NK-92 (cell line): ENCODE results near the gene SH3GL1.

ENCODE experiments used
- DNase-seq: peaks from one replicate; lab custom pipeline; 2025; ENCODE audit not compliant: unreplicated experiment; lab: John Stamatoyannopoulos, UW

Gene SH3GL1

DNA sequence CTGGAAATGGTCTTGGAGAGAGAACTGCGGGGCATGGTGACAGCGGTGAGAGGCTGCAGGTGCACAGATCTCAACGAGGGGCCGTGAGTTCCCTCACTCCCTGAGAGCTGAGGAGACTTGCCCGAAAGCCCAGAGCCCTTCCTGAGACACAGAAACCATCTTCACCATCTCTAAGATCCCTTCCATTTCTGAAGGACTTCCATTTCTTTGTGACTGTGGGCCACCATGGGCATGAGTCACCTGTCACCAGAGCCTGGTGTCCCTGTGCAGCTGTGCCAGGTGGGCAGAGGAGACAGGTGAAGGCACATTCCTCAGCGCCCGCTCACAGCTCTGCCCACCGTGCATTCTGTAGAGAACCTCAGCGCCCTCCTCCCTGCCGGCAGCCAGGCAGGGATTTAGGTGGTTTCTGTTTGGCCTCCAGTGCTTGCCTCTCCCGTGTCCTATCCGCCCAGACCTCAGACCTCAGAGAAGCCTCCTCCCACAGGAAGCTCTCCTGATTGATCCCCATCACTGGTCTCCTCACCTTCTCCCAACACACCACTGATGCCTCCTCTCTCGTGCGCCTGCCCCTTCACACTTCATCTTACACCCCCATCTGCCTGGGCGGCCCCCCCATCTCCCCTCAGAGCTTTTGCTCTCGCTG is 24.2 kb downstream of the SH3GL1 start:
- DNase-seq = no peak

DNA sequence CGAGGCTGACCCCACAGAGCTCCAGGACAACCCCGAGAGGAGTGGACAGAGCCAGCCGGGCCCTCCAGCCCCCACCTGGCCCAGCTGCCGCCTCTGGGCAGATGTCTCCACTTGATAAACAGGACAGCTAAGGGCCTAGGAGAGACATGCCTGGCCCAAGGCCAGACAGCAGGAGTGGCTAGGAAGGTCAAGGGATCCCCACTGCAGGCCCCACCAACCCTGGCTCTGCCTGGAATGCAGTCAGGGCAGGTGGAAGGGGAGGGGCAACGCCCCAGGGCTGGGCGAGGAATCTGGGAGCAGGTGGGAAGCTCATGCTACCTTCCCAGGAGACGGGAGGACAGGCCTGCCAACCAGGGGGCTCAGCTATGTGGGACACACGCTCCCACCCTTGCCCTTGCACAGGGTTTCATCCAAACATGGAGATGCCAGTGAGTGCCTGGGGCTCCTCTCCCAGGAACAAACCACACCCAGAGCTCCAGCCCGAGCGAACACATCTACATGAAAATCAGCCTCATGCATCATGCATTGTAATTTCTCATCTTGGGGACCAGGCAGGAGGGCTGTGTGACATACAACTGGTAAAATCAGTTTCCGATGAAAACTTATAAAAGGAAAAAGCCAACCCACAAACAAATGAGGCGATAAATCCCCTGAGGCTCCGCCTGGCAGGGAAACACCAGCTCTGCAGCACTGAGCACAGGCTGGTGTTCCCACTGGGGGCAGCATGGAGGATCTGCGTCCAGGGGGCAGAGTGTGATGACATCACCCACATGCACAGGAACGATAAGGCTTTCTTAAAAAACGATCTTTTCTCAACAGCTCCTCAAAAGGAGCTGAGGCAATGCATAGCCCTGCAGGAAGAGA is 25.0 kb downstream of the SH3GL1 start:
- DNase-seq = no peak

DNA sequence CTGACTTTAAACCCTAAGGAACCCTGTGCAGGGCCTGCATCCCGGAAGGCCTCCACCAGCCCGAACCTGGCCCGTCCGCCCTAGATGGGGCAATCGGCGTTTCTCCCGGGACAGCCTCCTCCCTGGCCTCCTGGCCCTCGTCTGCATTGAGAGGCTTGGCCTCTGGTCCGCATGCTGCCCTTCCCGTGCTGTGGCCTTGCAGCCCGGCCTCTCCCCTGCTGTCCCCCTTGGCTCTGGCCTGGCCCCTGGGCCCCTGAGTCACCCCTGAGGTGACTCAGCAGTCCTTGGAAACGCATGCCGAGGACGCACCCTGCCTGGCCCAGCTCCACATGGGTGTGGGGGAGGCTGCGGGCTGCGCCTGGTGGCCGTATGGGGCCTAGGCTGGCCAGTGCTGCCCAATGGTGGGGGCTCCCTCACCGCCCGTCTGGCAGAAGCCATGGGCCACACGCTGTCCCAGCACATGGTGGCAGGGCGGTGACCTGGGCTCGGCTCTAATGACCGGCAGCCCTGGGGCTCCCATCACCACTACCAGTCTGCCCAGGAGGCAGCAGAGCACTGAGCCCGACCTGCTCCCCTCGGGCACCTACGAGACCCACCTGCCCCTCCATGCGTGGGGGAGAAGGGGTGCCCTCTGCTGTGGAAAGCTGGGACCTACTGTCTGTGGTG is 25.7 kb downstream of the SH3GL1 start:
- DNase-seq = no peak

DNA sequence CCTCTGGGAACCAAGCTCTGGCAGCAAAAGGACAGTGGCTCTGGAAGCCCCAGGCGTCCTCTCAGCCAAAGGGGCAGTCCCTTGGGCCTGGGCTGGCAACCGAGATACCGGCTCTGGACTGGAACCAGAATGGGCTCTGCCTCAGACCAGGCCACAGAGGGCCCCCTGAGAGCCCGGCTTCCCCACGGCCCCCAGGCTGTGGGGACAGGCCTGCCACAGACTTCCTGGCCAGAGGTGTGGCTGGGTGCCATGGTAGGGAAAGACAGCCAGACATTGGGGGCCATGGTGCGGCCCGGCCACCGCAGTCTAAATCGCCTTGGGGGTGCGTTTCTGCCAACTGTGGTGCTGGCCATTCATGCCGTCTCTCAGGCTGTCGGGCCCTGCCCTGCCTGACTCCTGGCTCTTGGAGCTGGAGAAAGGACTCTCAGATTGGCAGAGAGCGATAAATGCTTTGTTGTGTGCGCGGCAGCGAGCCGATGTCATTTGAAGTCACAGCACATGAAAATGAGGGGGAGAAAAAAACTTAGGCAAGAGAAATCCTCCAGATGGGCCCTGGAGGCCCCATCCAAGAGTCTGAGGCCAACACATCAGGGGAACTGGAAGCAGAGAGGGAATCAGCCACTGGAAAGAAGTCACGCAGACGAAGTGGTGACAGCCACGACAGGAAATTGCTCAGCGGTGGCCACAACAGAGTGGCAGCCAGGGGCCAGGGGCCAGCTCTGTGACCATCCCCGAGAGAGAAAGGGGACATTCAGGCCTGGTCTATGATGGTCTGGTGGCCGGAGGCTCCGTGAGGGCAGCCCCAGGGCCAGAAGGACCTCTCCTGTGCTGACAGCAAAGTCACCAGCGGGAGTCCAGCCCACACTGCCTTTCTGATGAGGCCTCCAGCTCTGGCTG is 26.5 kb downstream of the SH3GL1 start:
- no peak for DNase-seq

DNA sequence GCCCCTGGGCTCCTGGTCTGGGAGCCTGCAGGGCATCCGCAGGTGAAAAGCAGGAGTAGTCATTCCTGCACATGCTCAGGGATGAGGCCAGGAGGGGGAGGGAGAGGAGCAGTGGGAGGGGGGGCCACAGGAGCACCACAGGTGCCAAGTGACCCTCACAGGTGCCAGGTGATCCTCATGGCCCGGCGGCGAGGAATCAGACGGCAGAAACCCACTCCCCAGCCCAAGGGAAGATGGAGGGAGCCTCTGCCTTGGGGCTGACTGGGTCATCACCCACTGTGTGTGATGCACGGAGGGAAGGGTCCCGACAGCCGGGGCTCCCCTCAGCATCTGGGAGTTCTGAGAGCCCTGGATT is 27.4 kb downstream of the SH3GL1 start:
- no peak for DNase-seq

DNA sequence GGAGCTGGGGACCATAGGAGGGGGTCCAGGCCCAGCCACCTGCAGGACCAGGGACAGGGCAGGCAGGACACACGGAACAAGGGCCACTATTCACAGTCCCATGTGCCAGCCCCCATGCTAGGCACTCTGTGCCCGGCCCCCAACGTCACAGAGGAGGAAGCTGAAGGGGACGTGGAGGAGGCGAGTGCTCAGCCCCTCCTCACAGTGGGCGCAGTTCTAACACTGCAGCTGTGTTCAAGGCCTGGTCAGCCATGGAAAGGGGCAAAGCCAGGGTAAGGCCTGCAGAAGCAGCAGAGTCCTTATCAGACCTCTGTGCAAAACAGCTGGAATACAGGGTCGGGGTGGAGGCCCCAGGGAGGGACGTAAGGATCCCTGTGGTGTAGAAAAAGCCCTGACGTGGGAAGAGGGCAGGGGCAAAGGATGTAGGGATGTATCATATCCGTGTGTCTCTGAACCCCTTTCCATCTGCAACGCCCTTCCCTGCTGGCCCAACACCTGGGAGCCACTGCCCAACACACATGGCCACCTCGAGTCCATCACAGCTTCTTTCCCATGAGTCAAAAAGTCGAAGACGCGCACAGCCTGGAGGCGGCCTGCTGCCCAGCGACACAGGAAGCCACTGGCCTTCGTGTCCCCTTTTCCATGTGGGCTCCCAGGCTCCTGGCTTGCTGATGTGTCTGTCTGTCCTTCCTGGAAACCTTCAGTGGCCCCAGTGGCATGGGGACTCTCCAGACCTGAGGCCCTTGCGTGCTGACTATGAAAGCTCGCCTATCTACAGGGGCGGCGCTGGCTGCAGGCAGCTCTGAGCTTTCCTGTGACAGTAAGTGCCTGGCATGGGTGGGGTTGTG is 28.0 kb downstream of the SH3GL1 start:
- DNase-seq = no peak

DNA sequence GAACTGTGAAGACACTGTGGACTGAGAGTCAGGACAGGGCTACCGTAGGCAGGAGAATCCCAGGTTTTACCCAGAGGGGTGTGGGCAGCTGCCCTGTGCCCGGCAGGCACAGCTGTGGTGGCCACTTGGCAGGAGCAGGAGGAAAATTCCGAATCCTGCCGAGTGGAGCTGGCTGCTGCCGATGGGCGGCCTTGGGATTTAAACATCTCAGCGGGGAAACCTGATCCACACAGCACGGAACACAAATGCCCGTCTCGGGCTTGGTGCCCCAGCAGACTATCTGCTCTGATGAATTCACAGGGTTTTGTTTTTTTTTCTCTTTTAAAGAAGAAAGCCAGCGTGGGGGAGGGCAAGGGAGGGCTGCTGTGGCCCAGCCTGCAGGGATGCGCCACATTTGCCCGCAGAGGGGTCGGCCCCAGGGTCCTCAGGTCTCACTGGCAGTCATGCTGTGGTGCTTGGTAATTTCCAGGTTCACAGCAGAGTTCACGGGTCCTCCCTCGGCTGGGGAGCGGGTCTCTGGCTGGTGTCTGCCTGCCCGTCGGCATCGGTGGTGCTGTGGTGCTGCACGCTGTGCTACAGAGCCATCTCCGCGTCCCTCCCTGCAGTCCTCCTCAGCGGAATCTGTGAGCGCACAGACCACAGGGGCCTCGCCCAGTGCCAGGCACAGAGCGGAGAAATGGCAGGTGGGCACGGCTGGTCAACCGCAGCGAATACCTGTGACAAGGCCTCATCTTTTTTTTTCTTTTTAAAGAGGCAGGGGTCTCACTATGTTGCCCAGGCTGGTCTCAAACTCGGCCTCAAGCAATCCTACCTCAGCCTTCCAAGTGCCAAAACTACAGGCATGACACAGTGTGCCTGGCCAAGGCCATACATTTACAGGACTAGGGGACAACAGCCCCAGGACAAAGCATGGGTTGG is 28.8 kb downstream of the SH3GL1 start:
- DNase-seq = no peak

DNA sequence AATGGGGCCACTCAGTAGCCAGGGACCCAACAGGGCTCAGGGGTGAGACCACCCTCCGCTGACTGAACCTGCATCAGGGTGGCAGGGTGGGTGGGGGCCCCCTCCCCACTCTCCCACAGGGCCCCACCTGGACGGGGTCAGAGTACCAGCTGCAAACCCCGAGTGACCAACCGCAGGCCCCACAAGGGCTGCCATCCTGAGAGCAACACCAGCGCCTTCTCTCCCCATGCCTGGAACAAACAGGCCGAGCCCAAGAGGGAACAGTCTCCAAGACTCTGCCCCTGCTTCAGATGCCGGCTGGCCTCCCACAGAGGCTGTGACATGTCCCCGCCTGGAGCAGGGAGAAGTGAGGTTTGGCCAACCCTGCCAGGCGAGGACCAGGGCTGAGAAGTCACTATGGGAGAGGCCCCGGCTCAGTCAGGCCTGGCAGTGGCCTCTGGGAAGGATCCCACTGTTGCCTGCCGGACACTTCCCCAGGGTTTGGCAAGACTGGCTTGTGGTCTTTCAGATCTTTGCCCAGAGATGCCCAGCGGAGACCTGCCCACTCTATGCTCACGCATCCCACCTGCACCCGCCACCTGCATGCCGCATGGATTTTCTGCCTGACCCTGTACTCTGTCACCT is 29.8 kb downstream of the SH3GL1 start:
- no peak for DNase-seq

DNA sequence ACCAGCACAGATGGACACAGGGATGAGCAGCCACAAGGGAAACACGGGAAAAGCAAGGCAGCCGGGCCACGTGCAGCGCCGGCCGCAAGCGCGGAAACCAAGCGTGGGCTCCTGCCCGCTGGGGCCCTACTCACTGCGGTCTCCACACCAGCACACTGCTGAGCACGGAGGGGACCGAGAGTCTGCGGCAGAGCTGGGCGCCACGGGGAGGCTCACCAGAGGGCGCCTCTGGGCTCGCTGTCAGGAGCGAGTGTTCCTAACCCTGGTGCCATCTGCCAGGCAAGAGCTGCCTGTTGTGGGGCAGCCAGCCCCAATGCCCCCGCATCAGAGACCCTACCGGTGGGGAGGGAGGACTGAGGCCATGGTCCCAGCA is 30.5 kb downstream of the SH3GL1 start:
- no peak for DNase-seq

DNA sequence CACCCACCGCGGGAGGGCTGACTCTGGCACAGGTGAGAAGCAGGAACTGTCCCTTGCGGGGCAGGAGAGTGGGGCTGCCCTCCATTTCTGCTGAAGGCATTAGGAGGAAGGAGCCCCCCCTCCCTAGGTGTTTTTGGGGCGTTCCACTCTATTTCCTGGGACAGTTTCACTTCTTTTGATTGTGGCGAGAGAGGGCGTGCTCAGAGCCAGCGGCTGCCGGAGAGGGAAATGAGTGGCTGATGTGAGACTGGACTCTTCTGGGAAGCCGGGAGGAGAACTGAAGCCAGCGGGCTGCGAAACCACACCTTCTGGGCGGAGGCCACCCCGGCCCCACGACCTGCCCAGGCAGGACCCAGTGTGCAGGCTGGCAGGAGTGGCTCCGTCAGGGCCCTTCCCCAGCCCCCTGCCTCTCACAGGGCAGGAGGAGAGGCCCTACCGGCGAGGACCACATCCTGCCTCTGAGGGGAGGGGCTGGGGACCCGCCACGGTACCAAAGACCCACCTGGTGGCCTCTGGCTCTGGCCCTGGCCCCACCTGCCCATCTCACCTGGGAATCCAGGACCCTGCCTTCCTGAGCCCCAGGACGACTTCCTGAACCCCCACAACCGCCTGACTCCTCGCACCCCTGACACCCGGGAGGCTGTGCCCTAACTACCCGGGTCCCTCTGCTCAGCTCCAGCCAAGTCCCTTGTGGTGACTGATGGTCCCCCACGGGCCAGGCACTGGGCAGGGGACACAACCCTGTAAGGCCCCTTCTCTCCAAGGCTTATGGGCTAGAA is 31.0 kb downstream of the SH3GL1 start:
- DNase-seq = no peak

DNA sequence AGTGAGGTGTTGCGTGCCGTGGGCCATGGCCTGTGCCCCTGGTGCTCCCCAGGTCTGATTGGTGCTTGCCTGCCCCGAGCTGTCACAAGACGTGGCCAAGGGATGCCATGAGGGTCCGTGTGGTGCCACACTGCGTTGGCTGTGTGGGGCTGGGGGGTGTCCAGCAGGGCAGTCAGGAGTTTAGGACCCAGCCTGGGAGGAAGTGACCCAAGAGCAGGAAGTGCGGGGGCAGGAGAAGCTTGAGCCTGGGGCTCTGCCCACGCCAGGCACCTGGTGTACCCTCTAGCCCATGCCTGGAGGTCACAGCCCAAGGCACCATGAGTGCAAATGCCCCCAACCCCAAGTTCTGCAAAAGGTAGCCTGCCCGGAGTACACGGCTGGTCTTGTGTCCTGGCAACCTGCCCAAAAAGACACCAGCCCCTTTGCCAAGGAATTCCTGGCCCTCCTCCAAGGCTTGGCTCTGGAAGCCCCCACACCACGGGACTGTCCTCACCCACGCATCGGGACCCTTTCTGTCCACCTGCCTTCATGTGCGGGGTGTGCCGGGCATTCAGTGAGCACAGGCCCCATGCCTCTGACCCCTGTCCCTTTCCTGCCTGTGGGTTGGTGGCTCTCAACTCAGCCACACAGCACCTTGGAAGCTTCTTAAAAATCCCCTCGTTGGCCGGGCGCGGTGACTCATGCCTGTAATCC is 32.1 kb downstream of the SH3GL1 start:
- DNase-seq = no peak

DNA sequence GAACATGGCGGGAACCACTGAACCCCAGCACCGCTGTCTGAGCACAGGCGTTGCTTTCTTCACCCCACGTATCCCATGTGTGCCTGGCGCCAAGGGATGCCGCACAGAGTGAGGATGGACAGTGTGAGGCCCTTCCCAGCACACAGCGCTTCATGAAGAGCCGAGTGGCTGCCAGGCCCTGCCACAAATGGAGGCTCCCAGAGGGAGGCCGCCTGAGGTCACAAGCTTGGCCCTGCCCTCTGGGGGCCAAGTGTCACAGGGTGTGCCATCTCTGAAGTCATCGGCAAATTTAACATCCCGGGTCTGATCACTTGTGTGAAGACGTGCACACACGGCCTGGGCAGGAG is 32.6 kb downstream of the SH3GL1 start:
- DNase-seq = no peak

DNA sequence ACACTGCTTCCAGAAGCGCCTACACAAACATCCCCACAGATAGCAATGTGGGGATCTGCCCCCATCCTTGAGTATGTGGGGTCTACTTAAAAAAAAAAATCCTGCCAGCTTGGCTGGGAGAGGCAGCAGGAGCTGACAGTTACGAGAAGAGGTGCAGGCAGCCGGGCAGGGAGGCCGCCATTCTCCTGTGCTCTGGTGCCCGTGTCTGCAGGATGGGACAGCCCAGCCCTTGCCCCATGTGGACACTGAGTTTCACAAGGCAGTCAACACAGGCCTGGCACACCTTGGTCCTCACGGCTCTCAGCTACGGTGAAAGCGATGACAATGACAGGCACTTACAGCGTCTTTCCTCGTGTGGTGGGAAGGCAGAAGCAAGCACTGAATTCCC is 33.0 kb downstream of the SH3GL1 start:
- no peak for DNase-seq

DNA sequence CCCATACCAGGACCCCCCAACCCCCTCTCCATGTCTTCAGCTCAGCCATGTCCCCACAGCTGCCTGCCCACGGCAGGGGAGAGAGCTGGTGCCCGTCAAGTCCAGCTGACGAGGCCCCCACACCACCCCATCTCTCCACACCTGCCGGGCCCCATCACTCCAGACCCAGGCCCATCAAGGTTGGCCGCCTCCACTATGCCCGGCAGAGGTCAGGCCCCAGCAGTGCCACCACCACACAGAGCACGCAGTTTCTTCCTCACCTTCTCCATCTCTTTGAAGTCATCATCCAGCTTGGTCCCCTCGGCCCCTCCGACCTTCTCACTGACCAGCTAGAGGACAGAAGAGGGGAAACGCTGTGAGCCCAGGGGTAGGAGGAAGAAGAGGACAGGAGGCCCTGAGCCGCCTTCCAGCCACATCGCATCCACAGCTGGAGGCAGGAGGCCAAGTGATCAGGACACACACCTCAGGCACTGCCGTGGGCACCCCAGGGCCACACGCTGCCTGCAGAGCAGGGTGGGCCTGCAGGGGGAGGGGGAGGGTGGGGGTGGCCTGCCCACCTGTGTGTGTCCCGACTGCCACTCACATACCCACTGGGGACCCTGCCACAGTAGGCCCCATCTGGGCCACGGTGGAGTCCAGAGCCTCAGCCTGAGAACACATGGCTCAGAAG is 33.5 kb downstream of the SH3GL1 start:
- DNase-seq = no peak

DNA sequence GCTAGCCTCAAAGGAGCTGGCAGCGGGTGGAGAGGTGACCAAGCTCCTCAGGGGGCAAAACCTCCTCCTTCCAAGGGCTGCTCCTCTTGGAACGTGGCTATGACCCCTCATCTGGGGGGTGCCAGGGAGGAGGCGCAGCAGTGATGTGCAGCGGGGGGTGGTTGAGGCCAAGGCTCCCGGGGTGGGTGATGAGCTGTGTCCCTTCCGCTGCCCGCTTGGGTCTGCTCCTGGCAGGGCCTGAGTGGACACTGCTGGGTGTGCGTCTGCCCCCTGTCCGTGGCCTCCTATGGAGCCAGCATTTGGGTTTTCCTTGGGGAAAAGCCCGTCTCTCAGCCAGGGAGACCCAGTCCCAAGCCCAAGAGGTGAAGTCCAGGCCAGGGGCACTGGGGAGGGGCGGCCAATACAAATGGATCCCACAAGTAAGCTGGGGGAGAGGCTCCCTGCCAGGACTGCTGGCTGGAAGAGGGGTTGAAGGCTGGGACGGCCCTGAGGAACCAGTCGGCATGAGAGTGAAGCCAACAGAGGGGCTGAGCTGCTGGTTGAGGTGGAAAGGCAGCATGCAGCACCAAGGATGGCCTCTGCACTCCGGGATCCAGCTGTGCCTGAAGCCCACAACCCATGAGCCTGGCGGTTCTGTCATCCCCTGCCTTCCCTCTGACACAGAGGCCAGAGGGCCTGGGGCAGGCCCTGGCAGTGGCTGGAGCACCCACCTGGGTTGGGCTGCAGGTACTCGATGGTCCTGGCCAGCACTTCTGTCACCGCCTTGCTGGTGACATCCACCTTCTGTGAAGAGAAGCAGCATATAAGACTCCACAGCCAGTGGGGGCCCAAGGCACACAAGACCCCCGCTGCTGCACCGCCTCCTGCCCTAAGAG is 34.3 kb downstream of the SH3GL1 start:
- no peak for DNase-seq

DNA sequence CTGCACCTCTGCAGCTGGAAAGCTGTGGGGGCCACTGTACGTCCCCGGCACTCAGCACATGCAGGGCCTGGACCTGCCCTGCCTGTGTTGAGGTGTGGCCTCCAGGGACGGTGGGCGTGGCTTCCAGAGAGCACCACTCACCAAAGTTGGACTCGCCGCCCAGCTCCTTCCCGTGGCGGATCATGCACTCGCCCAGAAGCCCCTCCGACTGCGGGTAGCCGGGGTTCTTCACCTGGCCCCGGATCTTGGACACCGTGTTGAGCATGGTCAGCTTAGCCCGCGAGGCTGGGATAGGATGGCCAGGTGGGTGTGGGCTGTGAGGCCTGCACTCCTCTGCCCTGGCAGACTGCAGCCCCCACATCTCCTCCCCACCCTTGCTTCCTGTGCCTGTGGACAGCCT is 35.0 kb downstream of the SH3GL1 start:
- DNase-seq = no peak
